RKO (cell line): Measurements from ENCODE around the gene SNAPC2.
"Not testable (repeated sequence)": the region's sequence is repeated elsewhere in the genome, so short reads cannot be mapped to it uniquely, and the experiment has no call there.

ENCODE experiments used
- DNase-seq: peaks from one replicate; pipeline ENCODE4 v3.0.0-alpha.2; 2016; ENCODE audit warnings: low spot score

Gene SNAPC2

DNA sequence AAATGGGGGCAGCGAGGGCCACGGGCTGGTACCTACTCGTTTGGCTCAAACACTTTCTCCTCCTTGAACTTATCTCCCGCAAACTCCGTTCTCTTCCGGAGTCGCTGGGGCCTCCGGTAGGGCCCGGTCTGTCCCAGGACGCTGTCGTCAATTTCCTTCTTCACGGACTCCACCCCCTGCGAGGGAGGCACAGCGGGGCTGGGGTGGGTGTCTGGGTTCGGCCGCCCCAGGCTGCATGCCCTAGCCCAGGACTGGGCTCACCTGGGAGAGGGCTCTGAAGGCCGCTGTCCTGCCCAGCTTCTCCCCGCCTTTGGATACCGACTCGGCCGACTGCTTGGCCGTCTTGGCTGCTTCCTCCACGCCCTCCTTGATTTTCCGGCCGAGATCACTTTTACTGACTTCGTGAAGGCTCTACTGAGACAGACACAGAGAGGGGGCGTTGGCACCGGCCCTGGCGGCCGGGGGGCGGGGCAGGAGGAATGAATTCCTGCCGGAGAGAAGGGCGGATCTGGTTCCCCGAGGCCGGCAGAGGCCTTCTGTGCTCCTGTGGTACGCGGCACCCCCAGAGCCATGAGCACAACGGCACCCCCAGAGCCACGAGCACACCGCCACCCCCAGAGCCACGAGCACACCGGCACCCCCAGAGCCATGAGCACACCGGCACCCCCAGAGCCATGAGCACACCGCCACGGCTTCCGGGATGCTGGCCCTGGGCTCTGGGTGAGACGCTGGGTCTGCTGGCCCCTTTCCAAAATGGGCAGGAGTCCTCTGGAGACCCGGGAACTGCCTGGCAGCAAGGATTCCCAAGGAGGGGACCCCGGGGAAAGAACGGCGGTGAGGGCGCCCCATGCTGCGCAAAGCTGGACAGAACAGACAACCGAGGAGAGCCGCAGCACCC, 13.9 kb downstream of the SNAPC2 start:
- DNase-seq: no peak

DNA sequence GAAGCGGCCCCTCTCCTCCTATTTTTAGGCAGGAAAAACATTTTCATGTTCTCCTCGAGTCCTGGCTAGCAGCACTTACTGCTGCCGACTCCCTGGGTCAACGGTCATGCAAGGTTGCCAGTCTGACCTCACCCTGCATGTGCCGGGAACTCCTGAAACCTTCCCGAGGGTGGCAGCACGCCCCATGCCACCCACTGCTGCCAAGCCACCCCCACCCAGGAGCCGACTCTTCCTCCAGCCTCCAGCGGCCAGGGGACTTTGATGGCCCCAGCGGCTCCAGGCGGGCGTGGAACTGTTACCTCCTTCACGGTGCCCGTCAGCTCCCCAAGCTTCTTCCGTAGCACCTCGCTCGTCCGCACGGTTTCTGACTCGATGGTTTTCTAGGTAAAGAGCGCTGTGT, 14.6 kb downstream of the SNAPC2 start:
- DNase-seq: no peak

DNA sequence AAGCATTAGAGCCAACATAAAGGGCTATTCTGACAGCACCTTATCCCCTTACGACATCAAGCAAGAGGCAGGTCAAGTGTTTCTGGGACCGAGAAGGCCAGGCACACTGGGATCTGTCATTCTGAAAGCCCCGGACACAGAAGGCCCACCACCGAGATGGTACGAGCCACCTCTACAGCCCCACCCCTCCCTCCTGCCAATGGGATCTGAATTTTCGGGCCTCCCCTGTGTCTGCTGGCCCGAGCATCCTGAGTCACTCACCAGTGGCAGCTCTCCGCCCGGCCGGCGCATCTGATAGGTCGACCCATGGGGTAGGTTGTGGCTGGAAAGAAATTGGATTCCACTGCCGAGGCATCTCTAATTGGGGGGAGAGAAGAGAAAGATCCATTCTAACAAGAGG, 20.7 kb downstream of the SNAPC2 start:
- no peak for DNase-seq

DNA sequence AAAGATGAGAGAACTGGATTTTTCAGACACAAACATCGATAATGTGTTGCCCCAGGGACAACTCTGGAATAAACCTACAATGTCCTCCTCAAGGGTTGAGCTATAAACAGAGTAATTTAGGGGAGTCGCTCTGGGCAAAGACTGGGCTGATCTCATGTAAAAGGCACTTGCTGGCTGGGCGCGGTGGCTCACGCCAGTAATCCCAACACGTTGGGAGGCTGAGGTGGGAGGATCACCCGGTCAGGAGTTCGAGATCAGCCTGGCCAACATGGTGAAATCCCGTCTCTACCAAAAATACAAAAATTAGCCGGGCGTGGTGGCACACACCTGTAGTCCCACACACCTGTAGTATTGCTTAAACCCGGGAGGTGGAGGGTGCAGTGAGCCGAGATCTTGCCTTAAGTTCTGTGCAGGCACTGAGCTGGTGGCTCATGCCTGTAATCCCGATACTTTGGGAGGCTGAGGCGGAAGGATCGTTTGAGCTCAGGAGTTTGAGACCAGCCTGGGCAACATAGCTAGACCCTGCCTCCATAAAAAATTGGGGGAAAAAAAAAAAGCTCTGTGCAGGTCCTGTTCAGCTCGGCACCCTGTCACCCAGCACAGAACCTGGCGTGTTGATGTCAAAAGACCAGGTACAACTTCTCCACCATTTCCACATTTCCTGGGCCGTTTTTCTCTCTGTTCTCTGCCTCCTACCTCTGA, 21.9 kb downstream of the SNAPC2 start:
- no peak for DNase-seq

DNA sequence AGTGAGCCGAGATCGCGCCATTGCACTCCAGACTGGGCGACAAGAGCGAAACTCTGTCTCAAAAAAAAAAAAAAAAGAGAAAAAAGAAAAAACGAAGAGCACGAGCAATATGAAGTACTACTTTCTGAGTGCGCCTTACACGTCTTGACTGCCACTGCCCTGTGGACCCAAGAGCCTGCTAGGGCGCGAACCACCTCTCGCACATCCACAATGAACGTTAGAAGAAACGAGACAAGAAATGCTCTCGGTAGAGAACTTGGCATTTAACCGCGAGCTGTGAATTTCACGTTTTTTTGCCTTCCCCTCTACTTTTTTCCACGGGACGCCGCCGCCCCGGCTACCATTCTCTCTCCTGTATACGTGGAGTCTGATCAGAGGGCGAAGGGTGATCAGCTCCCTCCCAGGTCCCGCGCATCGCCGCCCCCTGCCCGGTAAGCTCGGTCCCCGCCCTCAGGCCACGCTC, 22.9 kb downstream of the SNAPC2 start:
- DNase-seq: no peak

DNA sequence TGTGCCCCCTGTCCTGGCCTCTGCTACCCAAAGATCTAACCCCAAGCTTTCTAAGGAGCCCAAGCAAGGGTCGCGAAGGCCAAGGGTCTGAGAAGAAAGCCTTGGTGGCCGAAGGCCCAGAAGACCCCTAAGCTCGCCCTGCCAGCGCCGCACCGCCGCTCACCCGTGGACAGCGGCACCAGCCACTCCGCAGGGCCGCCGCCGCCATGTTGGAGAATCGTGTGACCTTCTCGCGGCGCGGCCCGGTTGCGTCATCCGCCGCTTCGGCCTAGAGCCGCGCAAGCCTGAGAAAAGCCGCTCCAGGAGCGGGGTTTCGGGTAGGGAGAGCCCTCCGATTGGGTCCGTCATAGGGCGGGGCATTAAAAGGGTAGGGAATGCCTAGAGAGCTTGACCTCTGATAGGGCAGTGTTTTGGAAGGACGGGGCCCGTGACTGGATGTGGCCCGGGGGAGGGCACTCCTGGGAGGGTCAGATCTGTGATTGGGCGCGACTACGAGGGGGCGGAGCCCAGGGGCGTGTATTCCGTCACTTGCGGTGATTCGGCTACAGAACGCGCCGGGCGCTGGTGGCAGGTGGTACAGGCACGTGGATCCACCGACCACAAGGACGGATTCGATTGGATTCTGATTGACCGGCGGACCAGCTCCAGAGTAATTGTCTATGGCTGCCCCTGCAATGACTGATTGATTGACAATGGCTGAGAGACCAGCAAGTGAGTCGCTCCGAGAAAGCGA, 23.5 kb downstream of the SNAPC2 start, which contains the start of gene TIMM44:
Gene TIMM44 (minus strand): TSS at position 223 of the 733 bp plus-strand sequence. CDS start 15 bp downstream, at position 208.
- DNase-seq: peak; percentile 99

DNA sequence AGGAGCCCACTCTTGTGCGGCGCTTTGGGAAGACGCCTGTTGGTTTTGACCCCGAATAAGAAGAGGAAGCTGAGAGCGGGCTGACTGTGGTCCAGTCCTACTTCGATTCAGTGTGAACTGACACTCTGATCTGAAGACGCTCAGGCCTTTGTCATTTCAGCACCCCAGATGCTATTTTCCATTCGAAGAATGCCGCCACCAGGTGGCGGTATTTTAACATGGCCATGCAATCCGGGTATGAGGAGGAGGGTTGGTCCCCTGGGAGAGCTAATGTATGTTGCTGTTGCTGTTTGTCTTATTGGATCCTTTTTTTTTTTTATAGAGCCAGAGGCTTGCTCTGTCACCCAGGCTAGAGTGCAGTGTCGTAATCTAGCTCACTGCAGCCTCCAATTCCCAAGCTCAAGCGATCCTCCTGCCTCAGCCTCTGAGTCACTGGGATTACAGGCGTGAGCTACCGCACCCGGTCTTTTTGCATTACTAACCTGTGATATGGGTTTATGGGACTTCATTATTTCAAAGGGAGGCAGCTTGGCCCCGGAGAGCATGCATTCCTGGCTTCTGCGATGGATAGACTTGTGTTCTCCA, 24.1 kb downstream of the SNAPC2 start:
- DNase-seq: peak; percentile 89

DNA sequence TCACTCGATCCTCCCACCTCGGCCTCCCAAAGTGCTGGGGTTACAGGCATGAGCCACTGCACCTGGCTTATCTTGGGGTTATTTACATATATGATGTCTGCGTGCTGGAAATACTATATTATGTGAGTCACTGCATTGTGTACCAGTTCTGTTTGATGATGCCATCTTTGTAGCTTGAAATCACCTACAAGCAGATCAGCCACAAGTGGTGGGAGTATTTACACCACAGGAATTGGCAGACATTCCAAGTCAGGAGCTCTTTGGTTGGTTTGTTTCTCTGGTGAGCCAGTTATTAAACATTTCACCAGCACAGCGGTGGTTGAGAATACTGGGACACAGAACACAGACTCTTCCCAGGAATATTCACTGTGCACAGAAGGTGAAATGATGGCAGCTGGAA, 27.8 kb downstream of the SNAPC2 start:
- peak; percentile 37 for DNase-seq

DNA sequence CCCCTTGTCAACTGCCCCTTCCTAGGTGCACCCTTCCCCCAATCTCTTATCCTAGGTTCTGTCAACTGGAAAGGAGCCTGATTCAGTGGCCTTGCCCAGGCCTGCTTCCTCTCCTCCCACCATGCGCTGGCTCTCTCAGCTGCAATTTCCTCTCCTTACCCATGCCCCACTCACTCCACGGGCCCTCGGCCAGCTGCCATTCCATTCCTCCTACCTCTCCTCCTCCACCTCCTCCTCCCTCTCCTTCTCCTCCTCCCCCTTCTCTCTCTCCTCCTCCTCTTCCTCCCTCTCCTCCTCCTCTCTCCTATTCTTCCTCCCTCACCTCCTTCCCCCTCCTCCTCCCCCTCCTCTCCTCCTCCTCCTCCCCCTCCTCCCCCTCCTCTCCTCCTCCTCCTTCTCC, 32.9 kb downstream of the SNAPC2 start:
- no peak for DNase-seq

DNA sequence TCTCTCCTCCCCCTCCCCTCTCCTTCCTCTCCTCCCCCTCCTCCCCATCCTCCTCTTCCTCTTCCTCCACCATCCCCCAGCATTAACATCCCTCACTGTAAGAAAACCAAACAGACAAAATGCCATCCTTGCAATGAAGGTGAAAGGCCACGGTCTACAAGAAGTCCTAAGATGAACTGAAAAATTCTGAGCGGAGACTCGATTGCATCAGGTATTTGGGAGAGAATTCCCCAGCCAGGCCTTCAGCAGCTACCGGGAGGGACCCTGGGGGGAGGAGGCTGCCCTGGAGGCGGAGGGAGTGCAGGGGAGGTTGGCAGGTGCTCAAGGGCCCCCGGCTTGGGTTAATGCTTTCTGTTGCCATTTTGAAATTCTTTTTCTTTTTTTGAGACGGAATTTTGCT, 33.4 kb downstream of the SNAPC2 start:
- no peak for DNase-seq

DNA sequence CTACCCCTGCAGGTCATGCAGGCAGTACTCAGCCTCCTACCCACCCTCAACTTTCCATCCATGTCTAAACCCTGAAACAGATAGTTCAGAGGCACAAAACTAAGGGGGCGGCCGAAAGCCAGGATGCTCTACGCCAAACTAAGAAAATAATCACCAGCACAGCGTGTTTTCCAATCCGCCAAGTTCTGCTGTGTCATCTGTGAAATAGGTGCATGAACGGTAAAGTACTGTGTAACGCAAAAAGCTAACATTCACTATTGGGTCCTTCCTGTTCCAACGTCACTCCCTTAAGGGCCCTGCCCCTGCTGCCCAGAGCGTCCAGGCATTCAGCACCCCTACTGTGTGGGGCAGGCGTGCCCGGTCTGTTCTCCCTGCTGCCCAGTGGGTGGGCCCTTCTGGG, 35.6 kb downstream of the SNAPC2 start:
- DNase-seq: no peak

DNA sequence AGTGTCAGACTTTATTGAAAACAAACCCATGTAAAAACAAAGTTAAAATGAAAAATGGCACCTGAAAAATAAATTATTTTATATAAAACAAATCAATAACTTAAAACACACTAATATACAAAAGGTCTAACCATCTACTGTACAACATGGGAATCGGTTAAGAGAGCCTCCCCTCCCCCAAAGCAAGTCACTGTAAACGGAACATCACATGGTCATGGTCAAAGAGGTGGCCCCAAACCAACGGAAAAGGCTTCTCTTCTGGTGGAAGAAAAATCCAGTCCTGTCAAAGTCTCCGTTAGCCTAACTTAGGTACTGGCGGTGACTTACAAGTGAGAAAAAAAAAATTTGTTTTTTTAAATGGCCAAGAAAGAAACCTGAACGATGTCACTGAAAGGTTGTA, 39.1 kb downstream of the SNAPC2 start:
- DNase-seq: no peak

DNA sequence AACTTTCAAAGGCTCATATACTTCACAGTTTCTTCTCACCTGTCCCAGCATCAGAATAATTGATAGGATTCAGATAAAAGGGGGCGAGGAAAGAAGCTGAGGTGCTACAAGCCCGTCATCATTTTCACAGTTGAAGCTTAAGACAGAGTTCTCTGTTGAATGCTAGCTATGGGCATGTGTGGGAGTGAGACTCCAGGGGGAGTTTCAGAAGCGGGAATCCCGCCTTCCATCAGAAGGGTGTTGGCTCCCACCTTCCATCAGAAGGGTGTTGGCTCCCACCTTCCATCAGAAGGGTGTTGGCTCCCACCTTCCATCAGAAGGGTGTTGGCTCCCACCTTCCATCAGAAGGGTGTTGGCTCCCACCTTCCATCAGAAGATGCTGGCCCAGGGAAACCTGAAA, 40.9 kb downstream of the SNAPC2 start:
- DNase-seq: not testable (repeated sequence)

DNA sequence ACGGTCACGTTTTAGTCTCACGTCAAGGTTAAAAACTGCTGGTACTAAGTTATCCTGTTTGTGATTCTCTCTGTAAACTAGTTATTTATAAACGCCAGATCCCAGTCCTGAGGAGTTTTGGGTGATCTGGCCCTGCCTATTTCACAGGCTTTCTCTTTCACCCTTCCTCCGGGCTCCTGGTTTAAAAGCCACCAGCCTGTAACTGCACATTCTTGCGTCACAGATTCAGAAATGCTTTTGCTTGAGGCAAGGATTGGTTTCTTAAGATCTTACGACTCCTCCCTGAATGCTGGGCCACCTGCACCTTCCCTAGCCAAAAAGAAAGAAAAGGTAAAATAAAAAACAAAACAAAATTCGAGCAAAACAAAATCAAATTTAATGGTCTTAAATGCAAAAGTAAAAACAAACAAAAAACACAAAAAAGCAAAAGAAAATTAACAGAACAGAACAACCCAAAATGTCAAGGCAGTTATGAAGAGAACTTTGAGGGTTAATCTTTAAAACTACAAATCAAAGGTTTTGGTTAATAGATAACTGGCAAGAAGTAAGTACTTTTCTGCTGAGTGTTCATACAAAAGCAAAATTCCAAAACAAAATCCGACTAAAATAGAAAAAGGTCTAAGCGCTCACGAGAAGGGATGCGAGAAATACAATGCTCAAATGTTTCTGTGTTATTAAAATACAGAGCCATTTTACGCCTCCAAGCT, 41.9 kb downstream of the SNAPC2 start:
- no peak for DNase-seq

DNA sequence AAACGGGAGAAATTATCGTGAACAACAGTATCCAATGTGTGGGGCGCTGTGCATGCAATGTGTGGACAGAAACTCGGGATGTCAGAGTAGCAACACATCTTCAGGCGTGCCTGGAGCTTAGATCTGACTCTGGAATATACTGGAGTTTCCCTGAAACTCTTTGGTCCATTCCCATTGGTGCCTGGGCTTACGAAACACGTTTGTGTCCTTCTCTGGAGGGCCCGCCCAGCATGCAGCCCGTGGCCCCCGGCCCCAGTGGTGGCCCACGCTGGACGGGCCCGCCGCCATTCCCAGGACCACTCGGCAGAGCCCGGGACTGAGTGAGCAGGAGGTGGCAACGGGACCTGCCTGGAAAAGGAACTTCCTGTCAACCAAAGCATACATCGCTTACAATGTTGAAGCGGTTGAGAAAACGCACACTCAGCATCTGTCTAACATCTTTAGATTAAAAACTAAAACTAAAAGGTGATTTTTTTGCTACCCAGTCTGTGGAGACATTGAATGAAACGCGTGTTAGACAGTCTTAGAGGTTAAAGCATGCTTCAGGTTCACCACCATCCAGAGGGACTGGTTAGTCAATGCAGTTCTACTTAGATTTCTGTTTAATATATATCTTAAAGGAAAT, 42.6 kb downstream of the SNAPC2 start:
- no peak for DNase-seq

DNA sequence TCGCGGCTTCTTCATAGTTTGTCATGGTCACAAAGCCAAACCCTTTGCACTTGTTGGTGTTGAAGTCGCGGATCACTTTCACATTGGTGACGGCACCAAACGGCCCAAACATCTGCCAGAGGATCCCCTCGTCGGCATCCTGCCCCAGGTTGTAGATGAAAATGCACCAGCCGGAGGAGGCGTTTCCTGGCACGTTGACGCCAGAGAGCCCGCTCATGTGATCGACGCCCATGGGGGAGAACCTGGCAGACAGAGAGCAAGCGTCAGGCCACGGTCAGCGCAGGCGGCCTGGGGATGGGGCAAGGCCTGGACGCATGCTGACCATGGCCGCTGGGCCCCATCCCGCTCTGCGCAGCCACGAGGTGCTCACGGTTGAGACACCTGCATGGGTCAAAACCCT, 43.4 kb downstream of the SNAPC2 start:
- no peak for DNase-seq

DNA sequence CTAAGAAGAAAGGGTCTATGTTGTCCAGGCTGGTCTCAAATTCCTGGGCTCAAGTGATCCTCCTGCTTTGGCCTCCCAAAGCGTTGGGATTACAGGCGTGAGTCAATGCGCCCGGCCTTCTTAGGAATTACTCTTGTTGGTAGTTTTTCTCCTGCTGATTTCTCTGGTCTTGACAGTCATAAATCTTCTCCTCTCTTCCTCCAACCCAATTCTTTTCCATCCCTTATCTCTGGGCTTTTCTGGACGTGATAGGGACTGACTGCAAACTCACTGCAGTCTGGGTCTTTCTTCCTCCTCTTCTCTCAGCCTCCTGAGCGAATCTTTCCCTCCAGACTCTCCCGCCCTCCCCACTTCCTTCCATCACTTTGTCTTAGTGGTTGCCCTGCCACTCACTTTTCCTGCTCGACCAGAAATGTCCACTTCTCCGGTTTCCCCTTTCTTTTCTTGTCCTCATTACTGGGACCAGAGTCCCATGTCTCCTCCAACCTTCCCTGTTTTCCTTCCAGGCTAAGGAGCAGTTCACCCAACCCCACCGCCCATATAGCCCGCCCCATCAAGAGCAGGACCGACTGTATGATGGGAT, 45.2 kb downstream of the SNAPC2 start:
- no peak for DNase-seq

DNA sequence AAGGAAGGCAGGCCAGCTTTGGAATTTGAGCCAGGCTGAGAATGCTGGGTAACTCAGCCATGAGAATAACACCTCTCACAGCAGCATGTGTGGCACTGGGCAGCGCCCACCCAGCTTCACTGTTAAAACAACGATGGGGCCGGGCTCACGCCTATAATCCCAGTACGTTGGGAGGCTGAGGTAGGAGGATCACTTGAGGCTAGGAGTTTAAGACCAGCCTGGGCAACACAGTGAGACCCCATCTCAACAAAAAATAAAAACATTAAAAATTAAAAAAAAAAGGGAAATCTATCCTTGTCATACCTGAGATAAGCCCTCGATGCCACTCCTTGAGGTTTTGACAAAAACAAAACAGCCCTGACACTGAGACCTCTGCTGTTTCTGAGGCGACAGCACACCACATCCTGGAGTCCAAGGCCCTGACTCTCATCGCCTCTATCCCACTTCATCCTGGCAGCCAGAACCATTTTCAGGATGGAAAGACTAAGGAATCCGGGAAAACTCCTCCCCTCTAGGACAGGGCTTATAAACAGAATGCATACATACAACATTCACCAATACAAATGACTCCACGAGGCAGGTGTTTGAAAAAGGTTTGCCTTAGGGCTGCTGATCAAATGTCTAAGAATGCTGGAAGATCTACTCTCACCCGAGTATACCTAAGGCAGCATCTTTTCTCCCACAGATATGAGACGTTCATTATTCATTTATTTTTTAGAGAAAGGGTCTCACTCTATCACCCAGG, 46.0 kb downstream of the SNAPC2 start:
- no peak for DNase-seq

DNA sequence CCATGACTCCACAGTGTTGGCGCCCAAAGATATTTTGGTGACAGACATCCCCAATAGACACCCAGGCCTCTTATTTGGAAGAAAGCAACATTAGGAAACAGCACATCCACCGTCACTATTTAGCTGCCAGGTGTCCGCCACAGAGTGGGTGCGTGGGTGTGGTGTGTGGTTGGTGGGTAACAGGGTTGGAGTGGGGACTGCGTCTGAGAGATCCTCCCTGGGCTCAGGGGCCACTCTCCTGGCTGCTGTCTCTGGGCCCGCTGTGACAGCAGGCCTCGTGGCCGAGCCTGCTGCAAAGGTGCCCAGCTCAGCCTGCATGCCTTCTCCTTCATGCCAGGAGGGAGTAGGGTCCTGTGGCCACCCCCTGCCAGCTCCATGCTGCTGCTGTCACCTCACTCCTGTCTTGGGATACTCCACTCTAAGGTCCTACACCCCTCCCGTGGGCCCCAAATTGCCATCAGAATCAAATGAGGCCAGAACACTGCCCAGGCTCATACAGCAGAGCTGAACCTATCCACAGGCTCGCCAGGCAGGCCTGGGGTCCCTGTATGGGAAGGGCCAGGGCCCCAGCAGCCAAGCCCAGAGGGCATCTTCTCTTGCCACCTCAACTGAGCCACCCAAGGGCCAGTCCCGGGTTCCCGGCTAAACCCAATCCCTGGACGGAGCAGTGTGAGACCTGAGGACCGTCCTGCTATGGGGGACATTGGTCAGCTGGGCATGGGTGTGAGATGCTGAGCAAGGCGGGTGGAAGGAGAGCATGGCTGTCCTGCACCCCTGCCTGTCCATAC, 48.1 kb downstream of the SNAPC2 start:
- no peak for DNase-seq
